ENCODE results near the gene HNRNPH2.

DNA sequence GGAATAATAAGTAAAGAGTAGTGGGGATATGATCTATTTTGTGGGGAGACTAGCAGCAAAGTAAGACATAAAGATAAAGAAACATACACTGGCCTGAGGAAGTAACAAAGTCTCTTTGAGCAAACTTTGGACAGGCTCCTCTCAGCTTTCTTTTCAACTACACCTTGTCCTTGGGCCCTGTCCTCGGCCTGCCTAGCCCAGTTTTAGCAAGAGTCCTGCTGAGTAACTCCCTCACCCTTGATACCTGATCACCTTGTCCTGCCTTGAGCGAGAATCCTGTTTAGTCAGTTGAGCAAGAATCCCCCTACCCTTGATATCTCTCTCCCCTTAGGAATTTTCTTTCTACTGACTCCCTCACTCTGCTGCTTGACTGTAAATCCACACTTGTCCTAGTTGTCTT, 11.5 kb downstream of the HNRNPH2 start:
- TF ChIP-seq, protein P1, sequence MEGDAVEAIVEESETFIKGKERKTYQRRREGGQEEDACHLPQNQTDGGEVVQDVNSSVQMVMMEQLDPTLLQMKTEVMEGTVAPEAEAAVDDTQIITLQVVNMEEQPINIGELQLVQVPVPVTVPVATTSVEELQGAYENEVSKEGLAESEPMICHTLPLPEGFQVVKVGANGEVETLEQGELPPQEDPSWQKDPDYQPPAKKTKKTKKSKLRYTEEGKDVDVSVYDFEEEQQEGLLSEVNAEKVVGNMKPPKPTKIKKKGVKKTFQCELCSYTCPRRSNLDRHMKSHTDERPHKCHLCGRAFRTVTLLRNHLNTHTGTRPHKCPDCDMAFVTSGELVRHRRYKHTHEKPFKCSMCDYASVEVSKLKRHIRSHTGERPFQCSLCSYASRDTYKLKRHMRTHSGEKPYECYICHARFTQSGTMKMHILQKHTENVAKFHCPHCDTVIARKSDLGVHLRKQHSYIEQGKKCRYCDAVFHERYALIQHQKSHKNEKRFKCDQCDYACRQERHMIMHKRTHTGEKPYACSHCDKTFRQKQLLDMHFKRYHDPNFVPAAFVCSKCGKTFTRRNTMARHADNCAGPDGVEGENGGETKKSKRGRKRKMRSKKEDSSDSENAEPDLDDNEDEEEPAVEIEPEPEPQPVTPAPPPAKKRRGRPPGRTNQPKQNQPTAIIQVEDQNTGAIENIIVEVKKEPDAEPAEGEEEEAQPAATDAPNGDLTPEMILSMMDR (IDR thresholded peaks at IDR 0.05) = no peak
- TF ChIP-seq POLR2A (IDR thresholded peaks at IDR 0.05) = no peak

All from adrenal gland (tissue), 5 donors.